Posterior vena cava (tissue), 2 donors: Measurements from ENCODE around the gene ARL16. TPM values are rescaled to one million over a fixed set of nuclear protein-coding genes. Genes with fewer than 3 reads are reported as not detected.
"Not testable (repeated sequence)": the region's sequence is repeated elsewhere in the genome, so short reads cannot be mapped to it uniquely, and the experiment has no call there.

Source experiments
- DNase-seq: peaks from one replicate; pipeline ENCODE4 v3.0.0-alpha.2; 2020; ENCODE audit warnings: low spot score
- intact Hi-C, 2 donors: fragments of 100-400 bp; cut with DNase I; formaldehyde crosslinking; loops; one replicate each; pipeline versions ENCODE4 v1.14.1 to v1.14.2; 2022 to 2023
- total RNA-seq, 2 donors: library from RNA; stranded (reverse); fragmentation: NEBNext Ultra II Directional; extraction: Animal tissue kit (Norgen Biotek cat#: 25700); gene quantifications; one replicate each; pipeline ENCODE4 v1.2.1, GENCODE V29; 2021
- donor health status: DM: yes; HTN: yes; CAD: no.
- donor health status: DM: yes; HTN: yes; CAD: no.

ARL16 gene
- total RNA-seq, 2 donors from 2014 or later: 20.0 to 26.7 TPM

DNA sequence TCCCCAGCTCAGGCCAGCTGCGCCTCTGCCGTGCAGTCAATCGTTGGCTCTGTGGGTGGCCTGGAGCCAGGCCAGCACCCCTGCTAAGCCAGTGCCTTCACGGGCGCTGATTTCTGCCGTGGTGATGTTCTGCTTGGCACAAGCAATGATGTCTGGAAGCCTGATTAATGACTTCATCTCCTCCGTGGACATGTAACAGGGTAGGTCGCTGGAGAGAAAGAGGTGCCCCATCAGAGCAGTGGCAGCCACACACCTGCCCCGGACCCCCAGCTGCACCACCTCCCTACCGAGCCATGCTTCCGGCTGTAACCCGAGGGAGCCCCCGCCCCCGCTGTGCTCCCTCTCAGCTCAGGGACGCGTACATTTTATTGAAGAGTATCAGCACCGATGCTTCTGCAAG lies 1.9 kb downstream of the ARL16 start:
- intact Hi-C loops: no loop called here
- DNase-seq: no peak

DNA sequence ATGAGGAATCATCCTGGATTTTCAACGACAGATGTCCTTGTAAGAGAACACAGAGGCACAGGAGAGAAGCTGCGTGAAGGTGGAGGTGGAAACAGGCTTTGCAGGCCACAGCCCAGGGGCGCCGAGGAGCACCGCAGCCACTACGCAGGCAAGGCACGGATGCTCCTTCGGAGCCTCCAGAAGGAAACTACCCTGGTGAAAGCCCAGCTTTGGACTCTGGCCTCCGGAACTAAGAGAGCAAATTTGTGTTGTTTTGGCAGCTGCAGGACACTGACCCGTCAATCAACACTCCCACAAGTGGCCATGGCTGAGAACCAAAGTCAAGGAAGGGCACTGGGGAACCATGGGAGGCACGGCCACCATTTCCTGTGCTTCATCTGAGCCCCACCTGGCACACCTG lies 3.4 kb downstream of the ARL16 start:
- DNase-seq: no peak
- intact Hi-C loops: no loop called here

DNA sequence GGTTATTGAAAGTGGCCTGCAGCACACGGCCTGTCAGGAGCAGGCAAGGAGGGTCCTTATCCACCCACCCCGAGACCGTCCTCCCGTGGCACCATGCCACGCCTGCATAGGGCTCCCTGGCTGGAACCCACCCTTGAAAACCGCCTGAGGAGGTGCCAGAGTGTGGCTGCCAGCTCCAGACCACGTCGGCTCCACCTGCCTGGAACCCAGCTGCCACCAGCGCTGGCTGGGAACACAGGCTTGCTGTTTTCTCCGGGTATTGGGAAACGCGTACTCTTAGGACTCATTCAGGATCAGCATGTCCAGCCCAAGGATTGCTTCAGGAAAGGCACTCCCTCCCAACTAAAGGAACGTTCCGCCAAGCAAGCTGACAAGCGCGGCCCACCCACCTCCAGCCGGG lies 6.7 kb downstream of the ARL16 start:
- no peak for DNase-seq
- intact Hi-C loops: no loop called here

DNA sequence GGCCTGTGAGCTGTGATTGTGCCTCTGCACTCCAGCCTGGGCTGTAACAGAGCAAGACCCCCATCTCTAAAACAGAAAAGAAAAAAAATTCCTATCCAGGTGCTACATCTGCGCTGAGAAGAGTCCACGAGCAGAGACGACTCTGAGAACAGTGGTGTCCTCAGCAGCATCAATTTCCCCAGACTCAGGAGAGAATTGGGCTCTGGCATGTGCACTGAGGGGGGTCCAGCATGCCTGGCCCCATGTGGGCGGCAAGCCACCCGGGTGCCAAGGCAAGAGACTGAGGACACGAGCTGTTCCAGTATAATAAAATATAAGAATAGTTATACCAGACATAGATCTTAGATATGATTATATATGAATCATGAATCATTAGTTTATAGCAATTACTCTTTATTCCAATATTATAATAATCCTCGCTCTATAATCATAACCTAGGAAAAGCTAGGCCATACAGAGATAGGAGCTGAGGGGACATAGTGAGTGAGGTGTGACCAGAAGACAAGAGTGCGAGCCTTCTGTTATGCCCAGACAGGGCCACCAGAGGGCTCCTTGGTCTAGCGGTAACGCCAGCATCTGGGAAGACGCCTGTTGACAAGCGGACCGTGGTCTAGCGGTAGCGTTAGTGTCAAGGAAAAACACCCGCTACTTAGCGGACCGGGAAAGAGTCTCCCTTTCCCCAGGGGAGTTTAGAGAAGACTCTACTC lies 7.9 kb downstream of the ARL16 start:
- DNase-seq, intact Hi-C loops: not testable (repeated sequence)

DNA sequence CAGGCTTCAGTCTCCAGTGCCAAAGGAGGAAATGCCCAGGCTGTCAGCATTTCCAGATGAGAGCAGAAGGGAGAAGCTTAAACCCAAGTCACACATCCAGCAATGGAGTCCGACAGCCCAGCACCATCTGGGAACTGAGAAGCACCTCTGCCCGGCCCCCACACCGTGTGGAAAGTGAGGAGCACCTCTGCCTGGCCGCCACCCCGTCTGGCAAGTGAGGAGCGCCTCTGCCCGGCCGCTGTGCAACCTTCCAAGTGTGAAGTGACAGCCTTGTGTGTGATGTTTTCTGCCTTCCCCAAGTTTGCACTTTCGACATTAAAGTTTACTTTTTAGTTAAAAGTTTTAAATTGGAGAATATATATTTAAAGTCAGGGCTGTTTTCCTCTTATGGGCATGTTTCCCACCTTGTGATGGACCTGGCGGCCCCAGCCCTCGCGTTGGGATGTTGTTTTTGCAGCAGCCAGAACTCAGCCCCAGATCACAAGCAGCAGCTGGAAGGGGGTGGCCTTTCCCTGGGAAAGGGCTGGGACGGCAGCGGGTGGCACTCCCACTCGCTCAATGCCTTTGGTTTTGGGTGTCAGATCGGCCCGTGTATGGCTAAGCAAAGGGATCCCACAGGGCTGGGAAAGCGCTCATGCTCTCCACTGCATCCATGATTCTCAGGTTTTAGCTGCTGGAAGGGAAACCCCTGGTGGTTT lies 9.9 kb downstream of the ARL16 start:
- intact Hi-C loops: no loop called here
- DNase-seq: no peak

DNA sequence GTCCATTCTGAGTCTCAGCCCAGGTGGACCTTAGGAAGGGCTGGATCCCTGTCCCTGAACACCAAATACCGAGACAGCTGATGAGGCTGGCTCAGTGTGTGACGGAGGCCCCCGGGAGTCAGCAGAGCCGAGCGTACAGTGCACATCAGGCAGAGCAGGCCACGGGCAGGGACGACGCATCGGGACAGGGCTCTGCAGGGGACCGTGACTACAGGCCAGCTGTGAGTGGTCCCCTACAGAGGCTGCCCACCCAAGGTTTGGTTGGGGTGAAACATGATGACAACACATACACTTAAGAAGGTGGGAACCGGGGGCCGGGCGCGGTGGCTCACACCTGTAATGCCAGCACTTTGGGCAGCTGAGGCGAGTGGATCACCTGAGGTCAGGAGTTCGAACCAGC lies 10.6 kb downstream of the ARL16 start:
- intact Hi-C loops: no loop called here
- no peak for DNase-seq

DNA sequence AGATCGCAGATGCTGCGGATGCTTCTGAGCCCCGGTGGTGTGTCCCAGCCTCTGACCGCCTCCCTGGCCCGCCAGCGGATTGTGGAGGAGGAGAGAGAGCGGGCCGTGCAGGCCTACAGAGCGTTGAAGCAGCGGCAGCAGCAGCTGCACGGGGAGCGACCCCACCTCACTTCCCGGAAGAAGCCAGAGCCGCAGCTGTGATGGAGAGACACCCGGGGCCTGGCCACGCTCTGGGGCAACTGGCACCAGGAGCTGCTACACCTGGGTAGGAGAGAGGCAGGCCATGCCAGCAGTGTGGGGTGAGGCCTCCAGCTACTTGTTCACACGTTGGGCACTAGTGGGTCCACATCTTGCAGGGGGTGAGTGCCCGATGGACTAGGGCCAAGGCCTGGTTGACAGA lies 11.1 kb downstream of the ARL16 start:
- DNase-seq: no peak
- intact Hi-C loops: no loop called here

DNA sequence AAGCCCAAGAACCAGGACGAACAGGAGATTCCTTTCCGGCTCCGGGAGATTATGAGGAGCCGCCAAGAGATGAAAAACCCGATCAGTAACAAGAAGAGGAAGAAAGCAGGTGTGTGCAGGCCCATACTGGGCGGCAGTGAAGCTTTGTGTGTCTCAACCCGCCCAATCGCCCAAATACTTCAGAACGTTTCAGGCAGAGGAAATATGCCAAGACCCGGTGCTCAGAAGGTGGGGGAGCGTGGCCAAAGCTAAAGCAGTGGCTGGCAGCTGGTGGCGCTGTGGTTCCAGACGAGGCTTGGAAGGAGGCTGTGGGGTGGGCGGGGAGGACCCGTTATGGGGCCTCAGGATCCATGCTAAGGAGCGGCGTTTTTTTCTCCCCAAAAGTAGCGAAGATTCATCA lies 15.8 kb downstream of the ARL16 start:
- DNase-seq: no peak

DNA sequence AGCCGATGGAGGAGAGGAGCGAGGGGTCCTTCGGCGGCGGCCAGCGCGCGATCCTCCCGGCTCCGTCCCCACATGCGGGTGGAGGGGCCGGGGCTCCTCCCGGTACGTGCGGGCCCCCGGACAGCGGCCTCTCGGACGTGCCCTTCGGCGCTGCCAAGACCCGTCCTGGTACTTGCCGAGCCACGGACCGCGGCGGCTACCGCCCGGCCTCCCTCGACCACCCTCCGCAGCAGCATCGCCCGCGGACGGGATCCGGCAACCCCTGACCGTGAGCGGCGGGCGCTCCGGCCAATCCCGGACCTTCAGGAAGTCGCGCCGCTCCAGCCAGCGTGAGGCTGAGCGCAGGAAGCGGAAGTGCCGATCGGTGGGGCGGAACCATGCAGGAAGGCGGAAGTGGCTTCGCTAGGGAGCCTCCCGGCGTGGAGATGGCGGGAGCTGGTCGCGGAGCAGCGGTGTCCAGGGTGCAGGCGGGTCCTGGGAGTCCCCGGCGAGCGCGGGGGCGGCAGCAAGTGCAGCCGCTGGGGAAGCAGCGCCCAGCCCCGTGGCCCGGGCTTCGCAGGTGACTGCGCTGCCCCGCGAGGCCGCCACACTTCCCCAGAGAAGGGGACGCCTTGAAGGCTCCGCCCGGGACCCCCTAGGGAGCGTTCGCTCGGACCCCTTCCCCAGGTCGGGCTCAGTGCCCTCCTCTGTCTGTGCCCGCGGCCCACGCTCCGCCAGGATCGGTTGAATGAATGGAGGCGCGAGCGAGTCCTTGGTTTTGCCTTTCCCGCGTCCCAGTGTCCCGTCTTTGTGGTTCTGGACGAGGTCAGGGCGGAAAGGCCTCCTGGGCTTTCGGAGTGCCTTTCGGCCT lies 17.0 kb downstream of the ARL16 start, which contains the start of the genes CCDC137 and OXLD1:
CCDC137 (plus strand) TSS at position 396 of the 850 bp plus-strand sequence; CDS start at position 426, 30 bp downstream.
OXLD1 (minus strand) TSS at position 264 of the 850 bp plus-strand sequence; CDS start at position 236, 28 bp downstream.
- DNase-seq: peak; percentile 99
- intact Hi-C loops: no loop called here

More for the DNA sequence above, 15.8 kb downstream of the ARL16 start:
- intact Hi-C loops: no loop called here

DNA sequence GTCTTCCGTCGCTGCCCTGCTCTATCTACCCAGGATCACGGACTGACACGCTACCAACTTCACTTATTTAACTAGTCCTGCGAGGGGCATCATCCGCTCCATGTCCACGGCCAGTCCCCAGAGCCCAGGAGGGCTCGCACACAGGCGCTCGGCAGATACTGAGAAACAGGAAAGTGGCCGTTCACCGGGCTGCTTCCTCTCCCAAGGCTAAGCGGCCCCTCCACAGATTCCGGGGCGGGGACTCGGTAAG lies 17.6 kb downstream of the ARL16 start:
- DNase-seq: no peak
- intact Hi-C loops: no loop called here

DNA sequence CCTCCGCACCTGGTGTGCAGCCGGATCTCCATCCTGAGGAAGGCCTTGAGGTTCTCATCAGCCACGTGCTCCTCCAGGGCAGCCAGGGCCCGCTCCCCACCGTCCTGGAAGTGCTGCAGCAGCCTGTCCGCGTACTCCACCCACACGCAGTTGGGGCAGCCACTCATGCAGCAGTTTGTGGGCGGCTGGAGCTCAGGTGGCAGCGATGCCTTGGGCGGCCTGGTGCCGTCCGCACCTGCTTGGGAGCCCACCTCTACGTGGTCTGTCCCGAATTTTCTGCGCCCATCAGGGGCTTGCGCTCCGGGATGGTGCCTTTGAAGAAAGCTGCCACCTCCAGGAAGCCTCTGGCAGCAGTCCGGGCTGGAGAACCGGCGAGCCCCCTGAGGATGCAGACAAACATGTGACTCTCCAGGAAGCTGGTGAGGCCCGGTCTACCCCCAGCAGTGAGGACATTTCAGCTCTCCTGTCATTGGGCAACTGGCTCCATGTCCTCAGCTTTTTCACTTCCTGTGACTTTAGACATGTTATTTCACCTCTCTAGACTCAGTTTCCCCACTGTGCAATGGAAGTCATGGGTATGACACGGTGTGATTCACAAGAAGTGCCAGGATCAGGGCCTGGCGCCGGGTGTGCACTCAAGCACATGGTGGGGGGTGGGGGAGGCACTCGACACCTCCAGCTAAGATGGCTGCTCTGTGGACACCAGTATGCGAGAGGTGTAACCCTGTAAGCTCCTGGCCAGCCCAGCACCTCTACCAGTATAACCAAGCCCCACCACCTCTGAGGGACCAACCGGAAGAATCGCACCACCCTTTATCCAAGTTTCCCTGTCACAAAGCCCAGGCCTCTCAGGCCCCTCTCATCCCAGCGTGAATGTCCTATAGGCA lies 18.1 kb downstream of the ARL16 start:
- no peak for DNase-seq
- intact Hi-C loops: no loop called here

DNA sequence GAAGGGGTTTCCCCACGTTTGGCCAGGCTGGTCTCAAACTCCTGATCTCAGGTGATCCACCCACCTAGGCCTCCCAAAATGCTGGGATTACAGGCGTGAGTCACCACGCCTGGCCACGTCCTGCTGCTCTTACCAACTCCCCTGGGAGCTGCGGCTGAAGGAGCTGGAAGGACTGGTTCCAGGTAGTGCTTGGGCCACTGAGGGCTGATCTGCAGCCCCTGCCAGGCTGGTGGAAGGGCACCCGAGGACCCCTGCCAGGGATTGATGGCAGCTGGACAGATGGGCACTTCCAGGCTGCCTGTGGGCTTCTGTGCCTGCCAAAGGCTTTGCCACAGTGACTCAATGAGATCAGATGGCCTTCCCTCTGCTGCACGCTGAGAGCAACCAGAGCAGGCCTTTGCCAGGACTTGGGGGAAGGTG lies 19.5 kb downstream of the ARL16 start:
- DNase-seq: no peak
- intact Hi-C loops: no loop called here

DNA sequence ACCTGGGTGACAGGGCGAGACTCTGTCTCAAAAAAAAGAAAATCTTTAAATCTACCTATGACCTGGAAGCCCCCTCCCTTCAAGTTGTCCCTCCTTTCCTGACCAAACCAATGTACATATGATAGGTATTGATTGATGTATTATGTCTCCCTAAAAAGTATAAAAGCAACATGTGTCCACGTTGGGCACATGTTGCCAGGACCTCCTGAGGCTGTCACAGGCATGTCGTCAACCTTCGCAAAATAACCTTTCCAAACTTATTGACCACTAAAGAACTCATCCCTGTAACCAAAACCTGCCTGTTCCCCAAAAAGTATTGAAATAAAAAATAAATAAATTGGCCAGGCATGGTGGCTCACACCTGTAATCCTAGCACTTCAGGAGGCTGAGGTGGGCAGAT lies 21.6 kb downstream of the ARL16 start:
- DNase-seq: no peak

DNA sequence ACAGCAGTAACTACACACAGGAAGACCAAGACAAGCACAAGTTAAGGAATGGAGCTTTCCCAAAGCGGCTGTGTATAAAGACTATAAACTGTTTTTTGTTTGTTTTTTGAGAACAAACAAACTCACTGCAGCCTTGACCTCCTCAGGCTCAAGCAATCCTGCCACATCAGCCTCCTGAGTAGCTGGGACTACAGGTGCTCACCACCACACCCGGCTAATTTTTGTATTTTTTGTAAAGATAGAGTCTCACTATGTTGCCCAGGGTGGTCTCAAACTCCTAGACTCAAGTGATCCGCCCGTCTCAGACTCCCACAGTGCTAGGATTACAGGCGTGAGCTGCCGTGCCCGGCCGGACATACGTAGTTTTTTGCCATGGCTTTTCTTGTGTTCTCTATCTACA lies 23.2 kb downstream of the ARL16 start:
- intact Hi-C loops: no loop called here

More for the DNA sequence above, 21.6 kb downstream of the ARL16 start:
- intact Hi-C loops: no loop called here

DNA sequence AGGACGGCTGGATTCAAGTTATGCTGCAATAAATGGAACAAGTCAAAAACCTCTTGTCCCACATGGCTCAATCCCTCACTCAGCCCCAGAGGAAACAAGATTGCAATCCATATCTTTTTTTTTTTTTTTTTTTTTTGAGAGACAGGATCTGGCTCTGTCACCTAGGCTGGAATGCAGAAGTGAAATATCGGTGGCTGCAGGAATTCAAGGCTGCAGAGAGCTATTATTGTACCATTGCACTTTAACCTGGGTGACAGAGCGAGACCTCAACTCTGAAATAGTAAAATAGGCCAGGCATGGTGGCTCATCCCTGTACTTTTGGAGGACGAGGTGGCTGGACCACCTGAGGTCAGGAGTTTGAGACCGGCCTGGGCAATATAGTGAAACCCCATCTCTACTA lies 24.6 kb downstream of the ARL16 start:
- intact Hi-C loops: no loop called here
- no peak for DNase-seq

More for the DNA sequence above, 23.2 kb downstream of the ARL16 start:
- no peak for DNase-seq

DNA sequence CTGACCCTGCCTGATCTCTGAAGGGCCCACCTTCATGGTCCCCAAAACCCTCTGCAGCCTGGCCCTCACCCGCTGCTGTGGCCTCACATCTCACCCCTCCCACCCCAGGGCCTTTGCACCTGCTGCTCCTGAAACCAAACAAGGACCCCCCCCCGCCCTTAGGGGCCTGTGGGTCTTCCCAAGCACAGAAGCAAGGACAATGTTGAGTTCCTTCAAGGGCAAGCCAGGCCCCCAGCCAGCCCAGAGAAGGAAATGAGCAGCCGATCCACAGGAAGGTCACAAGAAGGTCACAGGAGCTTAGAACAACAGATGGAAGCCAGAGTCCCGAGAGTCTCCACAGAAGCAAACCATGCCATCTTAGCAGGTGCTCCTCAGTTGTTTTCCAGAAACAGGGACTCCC lies 26.8 kb downstream of the ARL16 start:
- no peak for DNase-seq
- intact Hi-C loops: no loop called here

DNA sequence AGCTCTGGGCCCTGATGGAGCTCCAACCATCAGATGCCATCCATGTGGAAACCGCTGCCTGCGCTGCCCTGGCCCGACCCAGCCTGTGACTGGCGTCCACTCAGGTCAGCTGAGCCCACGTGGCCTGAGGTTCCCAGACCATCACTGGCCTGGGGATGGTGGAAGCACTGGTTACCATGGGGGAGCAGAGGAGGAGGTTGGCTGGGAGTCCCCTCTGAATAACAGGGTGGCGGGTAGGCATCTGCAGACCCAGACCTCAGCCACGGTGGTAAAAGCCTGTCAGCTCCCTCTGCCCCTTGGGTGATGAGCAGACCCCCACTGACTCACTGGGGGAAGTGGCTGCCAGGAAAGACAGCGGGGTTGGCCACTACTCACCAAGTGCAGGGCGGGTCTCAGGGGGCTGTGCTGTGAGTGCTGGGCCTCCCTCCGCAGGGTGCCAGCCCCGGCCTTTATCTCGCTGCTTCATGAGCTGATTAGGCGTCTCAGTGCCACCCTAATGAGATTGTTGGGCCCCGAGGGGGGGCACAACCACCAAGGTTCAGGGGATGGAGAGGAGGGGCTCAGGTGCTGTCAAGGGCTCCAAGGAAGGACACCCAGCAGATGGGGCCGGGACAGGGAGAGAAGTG lies 27.4 kb downstream of the ARL16 start, which contains the start of gene PDE6G:
PDE6G (minus strand) TSS at position 425 of the 626 bp plus-strand sequence. CDS start 3,237 bp downstream, outside the sequence.
- intact Hi-C loops: no loop called here
- no peak for DNase-seq

DNA sequence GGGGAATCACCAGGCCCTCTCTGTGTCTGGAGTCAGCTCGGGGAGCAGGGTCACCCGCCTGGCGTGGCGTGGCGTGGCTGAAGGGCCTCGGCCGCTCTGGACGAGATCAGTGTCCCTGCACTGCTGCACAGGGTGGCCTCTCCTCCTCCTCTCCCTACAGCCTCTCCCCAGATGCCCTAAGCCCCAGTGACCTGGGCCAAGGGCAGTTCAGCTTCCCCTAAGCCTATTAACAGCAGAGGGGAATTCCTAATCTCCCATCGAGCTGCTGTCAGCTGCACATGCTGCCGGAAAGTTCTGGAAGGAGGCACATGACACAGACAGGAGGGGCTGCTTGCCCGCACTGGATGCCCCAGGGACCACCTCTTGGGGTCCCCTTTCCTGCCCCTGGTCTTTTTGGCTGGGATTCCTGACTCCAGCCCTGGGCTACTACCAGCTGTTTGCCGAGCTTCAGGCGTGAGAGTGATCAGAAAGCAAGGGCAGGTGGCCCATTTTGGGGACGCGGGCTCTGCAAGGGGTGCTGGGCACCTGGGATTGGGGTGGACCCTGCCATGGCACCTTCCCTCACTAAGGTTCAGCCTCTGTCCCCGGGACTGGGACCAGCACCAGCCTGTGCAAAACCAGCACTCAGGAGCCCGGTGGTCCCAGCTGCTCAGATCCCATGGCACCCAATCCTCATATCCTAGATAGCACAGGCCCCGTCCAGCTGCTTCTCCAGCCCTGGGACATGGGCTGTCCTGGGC lies 28.0 kb downstream of the ARL16 start:
- no peak for DNase-seq
- intact Hi-C loops: no loop called here
